ENCODE data around the gene PLIN3. TPM values are rescaled to one million over a fixed set of nuclear protein-coding genes. Genes with fewer than 3 reads are reported as not detected.

The PLIN3 gene
- total RNA-seq, 1 donor from 2014 or later = 86.2 TPM

Other genes starting within 250 kb of the PLIN3 start
- gene TNFAIP8L1, start 228.2 kb downstream of the PLIN3 start, total RNA-seq (ENCODE audit: insufficient read depth, low replicate concordance) = 2.6 TPM
- 65.7 TPM for gene MYDGF, start 197.3 kb downstream of the PLIN3 start, total RNA-seq (ENCODE audit: insufficient read depth, low replicate concordance)
- 17.6 TPM for gene DPP9, start 143.8 kb downstream of the PLIN3 start, total RNA-seq (ENCODE audit: insufficient read depth, low replicate concordance)
- 10.6 TPM for gene FEM1A, start 75.9 kb downstream of the PLIN3 start, total RNA-seq (ENCODE audit: insufficient read depth, low replicate concordance)
- gene TICAM1, start 36.0 kb downstream of the PLIN3 start, total RNA-seq (ENCODE audit: insufficient read depth, low replicate concordance) = 4.6 TPM
- gene ARRDC5, start 35.2 kb upstream of the PLIN3 start, total RNA-seq (ENCODE audit: insufficient read depth, low replicate concordance) = not detected
- gene UHRF1, start 41.8 kb upstream of the PLIN3 start, total RNA-seq (ENCODE audit: insufficient read depth, low replicate concordance) = 4.6 TPM
- gene KDM4B, start 101.4 kb upstream of the PLIN3 start, total RNA-seq (ENCODE audit: insufficient read depth, low replicate concordance) = 20.9 TPM

All from umbilical cord (tissue), 1 donor.